BLaER1 treated with 17β-estradiol and CSF1 and Interleukin-3, amounts not matched to agents 10 nM and 100 nM (cell line): ENCODE data around the gene ESR1.
"Not testable (repeated sequence)": the region's sequence is repeated elsewhere in the genome, so short reads cannot be mapped to it uniquely, and the experiment has no call there.

Experiments
- H3K27ac ChIP-seq, 11 experiments: shearing (Covaris generic); formaldehyde crosslinking; 2 replicates each; pipeline ENCODE4 v1.8.1; 2022
- H3K27me3 ChIP-seq, 11 experiments: shearing (Covaris generic); formaldehyde crosslinking; 2 replicates each; pipeline ENCODE4 v1.8.1; 2022
- H3K36me3 ChIP-seq, 11 experiments: shearing (Covaris generic); formaldehyde crosslinking; 2 replicates each; pipeline ENCODE4 v1.8.1; 2022
- H3K4me1 ChIP-seq, 10 experiments: shearing (Covaris generic); formaldehyde crosslinking; 2 replicates each; pipeline ENCODE4 v1.8.1; 2022
- H3K4me2 ChIP-seq, 11 experiments: shearing (Covaris generic); formaldehyde crosslinking; 2 replicates each; pipeline ENCODE4 v1.8.1; 2022
- H3K4me3 ChIP-seq, 10 experiments: shearing (Covaris generic); formaldehyde crosslinking; 2 replicates each; pipeline ENCODE4 v1.8.1; 2022
- H3K9ac ChIP-seq, 11 experiments: shearing (Covaris generic); formaldehyde crosslinking; 2 replicates each; pipeline ENCODE4 v1.8.1; 2022
- H3K9me3 ChIP-seq, 11 experiments: shearing (Covaris generic); formaldehyde crosslinking; replicated peaks in 1 of 11; 2 replicates each; pipeline ENCODE4 v1.8.1; 2022
- H4K20me1 ChIP-seq, 11 experiments: shearing (Covaris generic); formaldehyde crosslinking; 2 replicates each; pipeline ENCODE4 v1.8.1; 2022
- Cebpa-rat ChIP-seq, 11 experiments: shearing (Covaris generic); IDR thresholded peaks; 2 replicates each; pipeline ENCODE4 v1.8.1; 2022

The ESR1 gene

DNA sequence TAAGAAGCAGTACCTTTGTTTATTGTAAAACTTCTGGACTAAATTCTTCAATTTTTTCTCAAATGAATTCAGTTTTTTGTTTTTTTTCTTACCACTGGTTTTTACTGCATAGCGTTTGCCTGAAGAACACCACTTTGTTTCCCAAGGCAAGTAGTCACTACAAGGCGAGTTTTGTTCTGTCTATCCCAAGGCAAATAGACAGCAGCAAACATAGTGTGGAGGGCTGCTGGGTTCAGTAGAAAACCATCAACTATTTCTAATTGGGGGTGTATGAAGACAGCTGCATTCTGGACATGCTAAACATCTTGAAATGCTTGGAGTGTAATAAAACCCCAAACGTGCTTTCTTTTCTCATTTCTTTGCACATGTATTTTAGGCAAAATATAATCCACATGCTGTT is 197.4 kb downstream of the ESR1 start:
- Histone ChIP-seq H3K4me1 (no peaks in the 10 kb centered on the region), H3K36me3 (no peaks in the 10 kb centered on the region), H3K4me2 (no peak overlapping the region), H3K27me3 (no peaks in the 10 kb centered on the region), H3K27ac (no peak overlapping the region), H3K4me3 (no peak overlapping the region), H3K9me3 (no peaks in the 10 kb centered on the region), H4K20me1 (no peaks in the 10 kb centered on the region), H3K9ac (no peak overlapping the region)
- no peak for TF ChIP-seq Cebpa-rat (IDR thresholded peaks at IDR 0.05)

DNA sequence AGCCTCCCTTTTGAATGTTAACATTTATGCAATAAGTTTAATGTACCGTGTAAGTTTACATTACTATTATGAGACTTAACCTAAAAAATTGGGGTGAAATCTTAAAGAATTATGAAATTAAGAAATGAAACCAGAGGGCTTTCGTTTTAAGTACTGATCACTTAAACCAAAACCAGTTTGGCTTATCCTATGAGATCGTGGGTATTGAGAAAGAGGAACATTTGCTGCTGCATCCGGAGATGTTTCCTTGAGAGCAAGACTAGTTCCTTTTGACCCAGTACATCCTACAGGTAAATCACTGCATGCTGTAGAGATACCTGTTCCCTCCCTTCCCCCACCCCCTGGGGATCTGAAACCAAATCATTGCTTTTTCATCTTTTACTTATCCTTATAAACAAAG is 201.3 kb downstream of the ESR1 start:
- peaks cover 0 to 4% (median 0%) of the 10 kb centered on the region in 11 experiments; a peak in 5 of 22 replicates for H4K20me1 ChIP-seq
- no peaks in the 10 kb centered on the region for H3K27me3 ChIP-seq
- H3K4me2 ChIP-seq, result no peak overlapping the region
- TF ChIP-seq Cebpa-rat (IDR thresholded peaks at IDR 0.05), result no peak
- no peak overlapping the region for H3K4me3 ChIP-seq
- H3K4me1 ChIP-seq, result no peaks in the 10 kb centered on the region
- no peaks in the 10 kb centered on the region for H3K36me3 ChIP-seq
- H3K9me3 ChIP-seq, result no peaks in the 10 kb centered on the region
- no peak overlapping the region for H3K9ac ChIP-seq
- H3K27ac ChIP-seq, result no peak overlapping the region

DNA sequence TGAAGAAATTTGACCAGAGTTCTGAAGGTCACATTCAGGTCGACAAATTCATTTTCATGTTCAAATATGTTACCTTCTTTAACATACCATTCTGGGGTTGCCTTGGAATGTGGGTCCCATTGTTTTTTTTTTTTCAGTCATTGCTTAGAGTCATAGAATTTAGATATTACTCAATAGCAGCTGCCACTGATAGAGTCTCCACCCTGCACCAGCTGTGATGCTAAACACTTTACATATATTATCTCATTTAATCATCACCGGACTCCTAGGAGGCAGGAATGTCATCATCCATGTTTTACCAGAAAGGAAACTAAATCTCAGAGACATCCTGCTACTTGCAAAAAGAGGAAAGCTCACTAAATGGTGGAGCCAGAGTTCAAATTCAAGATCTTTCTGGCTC is 204.7 kb downstream of the ESR1 start:
- no peaks in the 10 kb centered on the region for H3K4me1 ChIP-seq
- no peak overlapping the region for H3K4me2 ChIP-seq
- no peaks in the 10 kb centered on the region for H3K27me3 ChIP-seq
- TF ChIP-seq Cebpa-rat (IDR thresholded peaks at IDR 0.05), result no peak
- H3K36me3 ChIP-seq, result no peaks in the 10 kb centered on the region
- H3K27ac ChIP-seq, result no peak overlapping the region
- peaks cover 0 to 4% (median 0%) of the 10 kb centered on the region in 11 experiments; a peak in 5 of 22 replicates for H4K20me1 ChIP-seq
- H3K9ac ChIP-seq, result no peak overlapping the region
- peaks cover 0 to 7% (median 0%) of the 10 kb centered on the region in 11 experiments; a peak in 2 of 22 replicates for H3K9me3 ChIP-seq
- no peak overlapping the region for H3K4me3 ChIP-seq

DNA sequence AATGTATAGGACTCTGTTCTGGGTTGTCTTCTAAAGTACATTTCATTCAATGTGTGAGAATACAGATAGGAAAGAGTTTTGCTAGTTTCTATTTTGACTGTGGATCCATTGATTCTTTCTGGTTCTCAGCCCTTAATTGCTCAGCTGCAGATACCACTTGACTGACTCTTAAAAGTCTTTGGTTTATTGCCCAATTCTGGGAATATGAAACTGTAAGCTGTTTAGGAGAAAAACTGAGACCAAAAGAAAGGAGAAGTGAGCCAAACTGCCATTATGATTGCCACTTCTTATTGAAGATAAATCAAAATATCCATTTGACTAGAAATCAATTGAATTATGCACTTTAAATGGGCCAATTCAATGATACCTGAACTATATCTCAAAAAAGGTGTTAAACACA is 211.4 kb downstream of the ESR1 start:
- no peak for TF ChIP-seq Cebpa-rat (IDR thresholded peaks at IDR 0.05)
- H3K36me3 ChIP-seq, result no peaks in the 10 kb centered on the region; a peak in 1 of 22 replicates
- no peak overlapping the region for H3K9ac ChIP-seq

DNA sequence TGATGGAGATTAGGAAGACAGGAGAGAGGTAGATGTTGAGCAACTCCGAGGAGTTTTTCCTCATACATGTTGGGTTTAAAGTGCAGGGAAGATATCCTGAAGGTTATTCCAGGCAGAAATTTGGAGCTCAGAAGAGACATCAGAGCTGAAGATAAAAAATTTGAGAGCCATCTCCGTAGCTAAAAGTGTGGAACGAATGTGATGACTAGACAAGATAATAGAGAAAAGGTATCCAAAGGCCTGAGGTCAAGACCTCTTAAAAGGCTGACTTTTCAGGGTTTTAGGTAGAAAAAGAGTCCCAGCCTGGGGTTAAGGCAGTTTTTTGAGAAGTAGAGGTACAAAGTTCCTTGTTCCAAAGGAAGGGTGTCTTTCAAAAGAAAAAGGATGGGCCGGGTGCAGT is 214.8 kb downstream of the ESR1 start:
- Histone ChIP-seq H3K9ac (no peak overlapping the region), H3K36me3 (no peaks in the 10 kb centered on the region; a peak in 1 of 22 replicates), H3K27me3 (no peaks in the 10 kb centered on the region), H3K4me3 (no peak overlapping the region), H3K4me2 (no peak overlapping the region), H3K27ac (no peak overlapping the region), H3K4me1 (peaks cover 0 to 10% (median 0%) of the 10 kb centered on the region in 10 experiments; a peak in 2 of 20 replicates), H3K9me3 (peaks cover 0 to 16% (median 0%) of the 10 kb centered on the region in 11 experiments; a peak in 3 of 22 replicates), H4K20me1 (no peaks in the 10 kb centered on the region)
- TF ChIP-seq Cebpa-rat (IDR thresholded peaks at IDR 0.05), result no peak

More for the DNA sequence above, 211.4 kb downstream of the ESR1 start:
- Histone ChIP-seq H3K27ac (no peak overlapping the region), H3K9me3 (peaks cover 0 to 22% (median 0%) of the 10 kb centered on the region in 11 experiments; a peak in 4 of 22 replicates), H4K20me1 (no peaks in the 10 kb centered on the region), H3K4me2 (no peak overlapping the region), H3K4me1 (peaks cover 0 to 10% (median 0%) of the 10 kb centered on the region in 10 experiments; a peak in 2 of 20 replicates), H3K4me3 (no peak overlapping the region), H3K27me3 (no peaks in the 10 kb centered on the region)

DNA sequence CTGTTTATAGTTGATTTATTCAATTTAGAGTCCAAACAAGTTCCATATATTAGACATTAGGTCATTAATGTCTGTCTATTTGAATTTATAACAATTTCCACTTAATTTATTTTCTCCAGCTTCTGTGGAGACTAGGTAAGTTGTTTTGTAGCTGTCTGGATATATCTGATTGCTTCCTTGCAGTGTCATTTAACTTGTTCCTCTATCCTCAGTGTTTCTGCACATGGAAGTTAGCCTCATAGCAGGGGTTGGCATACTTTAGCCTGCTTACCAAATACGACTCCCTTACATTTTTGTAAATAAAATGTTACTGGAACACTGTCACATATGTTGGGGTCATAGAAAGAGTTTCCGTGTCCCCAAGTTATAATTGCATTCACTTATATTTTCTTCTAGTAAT is 216.1 kb downstream of the ESR1 start:
- Histone ChIP-seq H3K27ac (no peak overlapping the region), H4K20me1 (no peaks in the 10 kb centered on the region), H3K4me1 (peaks cover 0 to 7% (median 0%) of the 10 kb centered on the region in 10 experiments; a peak in 2 of 20 replicates), H3K9me3 (peaks cover 0 to 26% (median 9%) of the 10 kb centered on the region in 11 experiments; a peak in 13 of 22 replicates), H3K36me3 (no peaks in the 10 kb centered on the region; a peak in 1 of 22 replicates), H3K4me2 (no peak overlapping the region), H3K27me3 (no peaks in the 10 kb centered on the region), H3K9ac (no peak overlapping the region), H3K4me3 (no peak overlapping the region)
- no peak for TF ChIP-seq Cebpa-rat (IDR thresholded peaks at IDR 0.05)

DNA sequence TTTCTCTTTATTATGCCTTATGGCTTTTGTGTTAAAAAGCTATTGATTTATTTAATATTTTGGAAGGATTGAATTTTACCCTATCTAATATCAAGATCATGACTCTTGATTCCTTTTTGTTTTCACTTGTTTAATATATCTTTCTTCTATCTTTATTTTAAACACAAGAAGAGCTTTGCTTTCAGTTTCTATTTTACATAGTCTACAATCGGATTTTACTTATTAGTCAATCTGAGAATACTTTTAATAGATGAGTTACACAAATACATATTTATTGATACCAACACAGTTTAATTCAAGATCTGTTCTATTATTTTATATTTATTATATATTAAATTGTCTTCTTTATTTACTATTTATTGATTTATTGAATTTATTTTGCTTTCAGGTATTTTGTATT is 218.8 kb downstream of the ESR1 start:
- Histone ChIP-seq H3K9ac (no peak overlapping the region), H3K27ac (no peak overlapping the region), H3K36me3 (no peaks in the 10 kb centered on the region; a peak in 1 of 22 replicates), H3K9me3 (peaks cover 0 to 27% (median 9%) of the 10 kb centered on the region in 11 experiments; a peak in 13 of 22 replicates), H3K4me3 (no peak overlapping the region), H3K4me2 (no peak overlapping the region), H3K4me1 (no peaks in the 10 kb centered on the region), H3K27me3 (no peaks in the 10 kb centered on the region), H4K20me1 (no peaks in the 10 kb centered on the region)
- no peak for TF ChIP-seq Cebpa-rat (IDR thresholded peaks at IDR 0.05)

DNA sequence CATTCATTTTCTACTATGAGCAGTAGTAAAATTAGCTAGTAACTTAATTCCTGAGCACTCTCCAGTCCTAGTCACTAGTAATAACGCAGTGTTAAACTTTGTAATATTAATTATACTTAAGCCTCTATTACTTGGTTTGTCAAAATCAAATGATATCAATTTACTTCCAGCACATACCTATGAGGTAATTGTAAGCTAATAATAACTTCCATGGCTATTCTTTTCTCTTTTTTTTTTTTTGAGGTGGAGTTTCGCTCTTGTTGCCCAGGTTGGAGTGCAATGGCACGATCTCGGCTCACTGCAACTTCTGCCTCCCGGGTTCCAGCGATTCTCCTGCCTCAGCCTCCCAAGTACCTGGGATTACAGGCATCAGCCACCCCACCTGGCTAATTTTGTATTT is 219.3 kb downstream of the ESR1 start:
- H4K20me1 ChIP-seq, H3K36me3 ChIP-seq, H3K27me3 ChIP-seq, H3K9ac ChIP-seq, H3K4me3 ChIP-seq, H3K4me2 ChIP-seq, H3K4me1 ChIP-seq, H3K27ac ChIP-seq: not testable (repeated sequence)
- peaks cover 0 to 27% (median 9%) of the 10 kb centered on the region in 11 experiments; a peak in 13 of 22 replicates for H3K9me3 ChIP-seq

DNA sequence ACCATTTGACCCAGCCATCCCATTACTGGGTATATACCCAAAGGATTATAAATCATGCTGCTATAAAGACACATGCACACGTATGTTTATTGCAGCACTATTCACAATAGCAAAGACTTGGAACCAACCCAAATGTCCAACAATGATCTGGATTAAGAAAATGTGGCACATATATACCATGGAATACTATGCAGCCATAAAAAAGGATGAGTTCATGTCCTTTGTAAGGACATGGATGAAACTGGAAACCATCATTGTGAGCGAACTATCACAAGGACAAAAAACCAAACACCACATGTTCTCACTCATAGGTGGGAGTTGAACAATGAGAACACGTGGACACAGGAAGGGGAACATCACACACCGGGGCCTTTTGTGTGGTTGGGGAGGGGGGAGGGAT is 226.3 kb downstream of the ESR1 start:
- H3K27me3 ChIP-seq, H3K4me1 ChIP-seq, H3K9me3 ChIP-seq, H3K4me2 ChIP-seq, H3K36me3 ChIP-seq, H4K20me1 ChIP-seq, H3K9ac ChIP-seq, H3K27ac ChIP-seq, H3K4me3 ChIP-seq: not testable (repeated sequence)

DNA sequence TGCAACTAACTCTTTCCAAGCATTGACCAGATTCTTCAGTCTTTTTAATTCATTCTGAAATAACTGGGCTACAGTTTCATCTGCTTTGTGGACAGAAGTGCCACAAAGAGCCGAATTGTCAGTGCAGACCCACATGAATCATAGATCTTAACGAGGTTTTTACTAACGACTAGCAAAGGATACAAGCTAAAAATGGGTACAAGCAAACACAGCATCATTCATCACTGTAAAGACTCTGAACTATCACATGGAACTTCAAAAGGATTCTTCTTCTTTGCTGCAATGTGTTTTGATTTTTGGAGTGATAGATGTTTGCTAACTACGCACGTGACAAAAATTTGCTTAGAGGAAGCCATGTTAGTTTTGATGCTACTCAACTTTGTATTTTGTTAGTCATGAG is 227.1 kb downstream of the ESR1 start:
- Histone ChIP-seq H3K9me3 (no peaks in the 10 kb centered on the region; a peak in 1 of 22 replicates), H3K9ac (no peak overlapping the region), H3K4me1 (0 out of 20 replicates have a peak, but pooled peaks cover 0 to 6% (median 0%) of the 10 kb centered on the region in 10 experiments), H3K4me2 (no peak overlapping the region), H3K27me3 (no peaks in the 10 kb centered on the region), H3K27ac (no peak overlapping the region), H3K4me3 (no peak overlapping the region), H4K20me1 (no peaks in the 10 kb centered on the region), H3K36me3 (no peaks in the 10 kb centered on the region)
- no peak for TF ChIP-seq Cebpa-rat (IDR thresholded peaks at IDR 0.05)
